ENCODE results near the gene WSB1. TPM values are rescaled to one million over a fixed set of nuclear protein-coding genes. Genes with fewer than 3 reads are reported as not detected.
"Not testable (repeated sequence)": the region's sequence is repeated elsewhere in the genome, so short reads cannot be mapped to it uniquely, and the experiment has no call there.

The WSB1 gene
- total RNA-seq, 1 donor from 2014 or later = 282 TPM

- Histone ChIP-seq H3K27ac (peak overlapping the region; percentile 70), H3K4me1 (peaks cover 61% of the 10 kb centered on the region), H3K36me3 (no peaks in the 10 kb centered on the region), H3K9me3 (no peaks in the 10 kb centered on the region), H3K27me3 (ENCODE audit: low read depth) (no peaks in the 10 kb centered on the region), H3K4me3 (no peak overlapping the region)
- DNase-seq = peak; percentile 77
- ATAC-seq = peak; percentile 31 to 56
- intact Hi-C loops (cut with DNase I) = loop anchor here (10.0 kb wide), 1 partner anchor 87 kb away; no protein-coding TSS in a partner anchor
- no peak for TF ChIP-seq CTCF (IDR thresholded peaks at IDR 0.05)
Measured at GRCh38 chr17:27247071-27247957, 46.6 kb upstream of the WSB1 start.

- H3K9me3 ChIP-seq = no peaks in the 10 kb centered on the region
- peaks cover 54% of the 10 kb centered on the region for H3K4me1 ChIP-seq
- no peak for ATAC-seq
Measured at GRCh38 chr17:27247958-27248342, 46.0 kb upstream of the WSB1 start.

GRCh38 chr17:27250791-27251190 lies 43.1 kb upstream of the WSB1 start:
- peak overlapping the region; percentile 13 for H3K27ac ChIP-seq
- intact Hi-C loops (cut with DNase I) = not testable (repeated sequence)

More at GRCh38 chr17:27247958-27248342, 46.0 kb upstream of the WSB1 start:
- no peak for TF ChIP-seq CTCF (IDR thresholded peaks at IDR 0.05)
- Histone ChIP-seq H3K27me3 (ENCODE audit: low read depth) (no peaks in the 10 kb centered on the region), H3K4me3 (no peak overlapping the region), H3K27ac (peak overlapping the region; percentile 70), H3K36me3 (no peaks in the 10 kb centered on the region)
- no peak for DNase-seq
- intact Hi-C loops (cut with DNase I) = loop anchor here (10.0 kb wide), 1 partner anchor 87 kb away; no protein-coding TSS in a partner anchor

GRCh38 chr17:27254802-27255201 lies 39.1 kb upstream of the WSB1 start:
- DNase-seq; ATAC-seq; H3K36me3 ChIP-seq; H3K27me3 ChIP-seq (ENCODE audit: low read depth); H3K9me3 ChIP-seq; H3K4me3 ChIP-seq: not testable (repeated sequence)
- intact Hi-C loops (cut with DNase I) = loop anchor here (5.0 kb wide), 1 partner anchor 37 kb away; the partner anchor contains the start of gene WSB1
- Histone ChIP-seq H3K27ac (peak overlapping the region; percentile 71), H3K4me1 (peaks cover 17% of the 10 kb centered on the region)

More at GRCh38 chr17:27250791-27251190, 43.1 kb upstream of the WSB1 start:
- H3K9me3 ChIP-seq; H3K27me3 ChIP-seq (ENCODE audit: low read depth); H3K4me3 ChIP-seq; H3K36me3 ChIP-seq; DNase-seq; ATAC-seq: not testable (repeated sequence)
- peaks cover 29% of the 10 kb centered on the region for H3K4me1 ChIP-seq

GRCh38 chr17:27256225-27257030 lies 37.5 kb upstream of the WSB1 start:
- intact Hi-C loops (cut with DNase I) = loop anchor here (5.0 kb wide), 1 partner anchor 36 kb away; the partner anchor contains the start of gene WSB1
- H3K4me1 ChIP-seq = peaks cover 17% of the 10 kb centered on the region
- H3K36me3 ChIP-seq = no peaks in the 10 kb centered on the region
- ATAC-seq (peak; percentile 95 to 97), DNase-seq (no peak)
- H3K27ac ChIP-seq = peak overlapping the region; percentile 73
- H3K4me3 ChIP-seq = no peak overlapping the region
- H3K9me3 ChIP-seq = no peaks in the 10 kb centered on the region
- H3K27me3 ChIP-seq (ENCODE audit: low read depth) = no peaks in the 10 kb centered on the region
- no peak for TF ChIP-seq CTCF (IDR thresholded peaks at IDR 0.05)

- H3K27ac ChIP-seq = peak overlapping the region; percentile 73
- intact Hi-C loops (cut with DNase I) = loop anchor here (5.0 kb wide), 1 partner anchor 35 kb away; the partner anchor contains the start of gene WSB1
- H3K4me3 ChIP-seq = no peak overlapping the region
- ATAC-seq (peak; percentile 19 to 53), DNase-seq (no peak)
- H3K27me3 ChIP-seq (ENCODE audit: low read depth) = no peaks in the 10 kb centered on the region
- no peaks in the 10 kb centered on the region for H3K9me3 ChIP-seq
- peaks cover 17% of the 10 kb centered on the region for H3K4me1 ChIP-seq
- TF ChIP-seq CTCF (IDR thresholded peaks at IDR 0.05) = no peak
- no peaks in the 10 kb centered on the region for H3K36me3 ChIP-seq
Measured at GRCh38 chr17:27257031-27257357, 36.9 kb upstream of the WSB1 start.
